ENCODE results near the gene PRAME.
"Not testable (repeated sequence)": the region's sequence is repeated elsewhere in the genome, so short reads cannot be mapped to it uniquely, and the experiment has no call there.

The PRAME gene

GRCh38 chr22:22550789-22551434, 8.2 kb downstream of the PRAME start:
- no peak for DNase-seq

DNA sequence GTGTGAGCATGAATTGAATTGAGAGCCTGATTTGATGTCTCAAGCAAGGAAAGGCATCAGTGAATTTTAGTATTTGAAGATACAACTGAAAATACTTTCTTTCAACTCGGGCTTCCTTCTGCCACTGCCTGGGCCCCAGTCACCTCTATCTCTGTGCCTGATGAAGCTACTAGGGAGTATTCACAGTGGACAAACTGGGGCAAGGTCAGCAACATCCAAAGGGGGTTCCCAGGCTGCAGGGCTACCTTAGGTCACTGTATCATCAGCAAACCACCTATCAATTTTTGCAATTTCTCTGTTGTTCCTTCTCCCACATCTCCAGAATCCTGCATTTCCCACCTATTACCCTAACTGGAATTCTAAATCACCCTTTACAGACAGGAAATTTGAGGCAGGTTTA, 10.2 kb downstream of the PRAME start:
- DNase-seq, result no peak

DNA sequence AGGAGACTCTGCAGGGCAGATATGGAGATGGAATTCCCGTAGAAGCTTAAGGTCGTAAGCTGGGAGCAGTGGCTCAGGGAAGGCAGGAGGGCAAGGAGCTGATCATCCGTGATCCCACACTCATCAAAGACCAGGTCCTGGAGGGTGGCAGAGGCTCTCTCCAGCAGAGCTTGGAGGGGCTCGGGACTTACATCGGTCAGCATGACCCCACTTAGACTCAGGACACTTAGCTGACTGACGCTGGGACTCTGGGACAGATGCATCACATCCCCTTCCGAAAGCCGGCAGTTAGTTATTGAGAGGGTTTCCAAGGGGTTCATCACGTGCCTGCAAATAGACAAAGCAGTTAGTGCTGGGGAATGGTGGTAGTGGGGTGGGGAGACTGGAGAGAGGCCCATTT, 10.7 kb downstream of the PRAME start:
- DNase-seq, result no peak

- no peak for DNase-seq
Observed at GRCh38 chr22:22547692-22548300, 11.3 kb downstream of the PRAME start.

DNA sequence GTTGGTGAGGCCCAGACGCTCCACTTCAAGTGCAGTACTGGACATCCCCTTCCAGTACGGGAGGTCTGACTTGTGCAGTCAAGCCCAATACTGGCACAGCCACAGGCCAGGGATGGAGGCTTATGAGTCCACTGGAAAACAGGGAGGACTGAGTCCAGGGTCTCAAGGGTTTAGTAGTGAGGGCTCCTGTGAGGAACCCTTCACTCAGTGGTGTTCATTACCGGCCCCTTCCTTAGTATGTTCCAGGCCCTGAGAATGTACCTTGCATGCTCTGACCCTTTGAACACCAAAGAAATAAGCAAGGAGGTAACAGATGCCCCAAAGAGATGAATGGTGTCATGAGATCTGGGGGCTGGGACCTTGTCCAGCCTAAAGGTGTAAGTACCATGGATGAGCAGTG, 11.8 kb downstream of the PRAME start:
- DNase-seq, result no peak

- no peak for DNase-seq
Observed at GRCh38 chr22:22546490-22546889, 12.6 kb downstream of the PRAME start.

DNA sequence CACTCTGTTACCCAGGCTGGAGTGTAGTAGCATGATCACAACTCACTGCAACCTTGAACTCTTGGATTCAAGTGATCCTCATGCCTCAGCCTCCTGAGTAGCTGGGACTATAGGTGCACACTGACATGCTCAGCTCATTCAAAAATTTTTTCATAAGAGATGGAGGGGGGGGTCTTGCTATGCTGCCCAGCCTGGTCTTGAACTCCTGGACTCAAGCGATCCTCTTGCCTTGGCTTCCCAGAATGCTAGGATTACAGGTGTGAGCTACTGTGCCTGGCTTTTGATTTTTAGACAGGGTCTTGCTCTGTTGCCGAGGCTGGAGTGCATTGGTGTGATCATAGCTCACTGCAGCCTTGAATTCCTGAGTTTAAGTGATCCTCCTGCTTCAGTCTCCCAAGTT, 14.0 kb downstream of the PRAME start:
- no peak for DNase-seq

- DNase-seq, result no peak
Observed at GRCh38 chr22:22538226-22538989, 20.7 kb downstream of the PRAME start.

- DNase-seq, result no peak
Observed at GRCh38 chr22:22536916-22537315, 22.1 kb downstream of the PRAME start.

GRCh38 chr22:22536515-22536914, 22.6 kb downstream of the PRAME start:
- DNase-seq, result no peak

GRCh38 chr22:22535662-22536061, 23.4 kb downstream of the PRAME start:
- no peak for DNase-seq

- DNase-seq, result no peak
Observed at GRCh38 chr22:22534604-22535415, 24.3 kb downstream of the PRAME start.

DNA sequence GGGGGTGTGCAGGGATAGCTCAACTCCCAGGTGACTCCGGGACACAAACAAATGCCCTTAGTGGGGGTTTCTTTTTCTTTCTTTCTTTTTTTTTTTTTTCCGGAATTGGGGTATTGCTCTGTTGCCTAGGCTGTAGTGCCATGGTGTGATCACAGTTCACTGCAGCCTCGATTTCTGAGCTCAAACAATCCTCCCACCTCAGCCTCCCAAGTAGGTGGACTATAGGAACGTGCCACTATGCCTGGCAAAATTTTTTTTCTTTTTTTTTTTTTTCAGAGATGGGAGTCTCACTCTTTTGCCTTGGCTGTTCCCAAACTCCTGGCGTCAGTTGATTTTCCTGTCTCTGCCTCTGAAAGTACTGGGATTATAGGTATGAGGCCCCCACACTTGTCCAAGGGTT, 25.2 kb downstream of the PRAME start:
- DNase-seq, result no peak

GRCh38 chr22:22533417-22533816, 25.6 kb downstream of the PRAME start:
- no peak for DNase-seq

- not testable (repeated sequence) for DNase-seq
Observed at GRCh38 chr22:22532547-22533071, 26.5 kb downstream of the PRAME start.

DNA sequence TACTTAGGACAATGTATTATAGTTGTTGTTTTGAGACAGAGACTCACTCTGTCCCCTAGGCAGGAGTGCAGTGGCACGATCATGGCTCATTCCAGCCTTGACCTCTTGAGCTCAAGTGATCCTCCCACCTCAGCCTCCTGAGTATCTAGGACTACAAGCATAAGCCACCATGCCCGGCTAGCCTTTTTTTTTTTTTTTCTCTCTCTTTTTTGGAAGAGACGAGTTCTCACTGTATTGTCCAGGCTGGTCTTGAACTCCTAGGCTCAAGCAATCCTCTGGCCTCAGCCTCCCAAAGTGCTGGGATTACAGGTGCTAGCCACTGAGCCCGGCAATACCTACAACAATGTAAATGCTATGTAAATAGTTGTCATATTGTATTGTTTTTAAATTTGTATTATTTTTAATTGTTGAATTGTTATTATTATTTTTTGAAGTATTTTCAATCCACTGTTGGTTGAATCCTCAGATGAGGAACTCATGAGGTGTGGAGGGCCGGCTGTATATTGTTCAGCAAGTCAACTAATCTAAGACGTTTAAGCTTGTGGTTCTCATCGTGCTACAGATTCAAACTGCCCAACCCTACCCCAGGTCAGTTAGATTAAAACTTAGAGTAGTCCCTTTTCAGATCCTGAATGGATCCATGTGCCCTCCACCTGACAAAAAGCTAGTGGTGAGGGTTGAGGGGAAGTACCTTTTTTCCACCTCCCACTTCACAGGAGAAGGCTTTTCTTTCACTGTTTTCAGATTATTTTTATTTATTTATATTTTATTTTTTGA, 27.1 kb downstream of the PRAME start:
- DNase-seq, result no peak

GRCh38 chr22:22528780-22529179, 30.3 kb downstream of the PRAME start:
- DNase-seq, result no peak

DNA sequence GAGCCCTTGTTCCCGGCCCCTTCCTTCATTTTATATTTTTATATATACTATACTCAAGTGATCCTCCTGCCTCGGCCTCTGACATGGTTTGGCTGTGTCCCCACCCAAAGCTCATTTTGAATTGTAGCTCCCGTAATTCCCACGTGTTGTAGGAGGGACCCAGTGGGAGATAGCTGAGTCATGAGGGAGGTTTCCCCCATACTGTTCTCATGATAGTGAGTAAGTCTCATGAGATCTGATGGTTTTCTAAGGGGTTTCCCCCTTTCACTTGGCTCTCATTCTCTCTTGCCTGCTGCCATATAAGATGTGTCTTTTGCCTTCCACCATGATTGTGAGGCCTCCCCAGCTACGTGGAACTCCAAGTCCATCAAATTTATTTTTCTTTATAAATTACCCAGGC, 31.8 kb downstream of the PRAME start:
- no peak for DNase-seq

DNA sequence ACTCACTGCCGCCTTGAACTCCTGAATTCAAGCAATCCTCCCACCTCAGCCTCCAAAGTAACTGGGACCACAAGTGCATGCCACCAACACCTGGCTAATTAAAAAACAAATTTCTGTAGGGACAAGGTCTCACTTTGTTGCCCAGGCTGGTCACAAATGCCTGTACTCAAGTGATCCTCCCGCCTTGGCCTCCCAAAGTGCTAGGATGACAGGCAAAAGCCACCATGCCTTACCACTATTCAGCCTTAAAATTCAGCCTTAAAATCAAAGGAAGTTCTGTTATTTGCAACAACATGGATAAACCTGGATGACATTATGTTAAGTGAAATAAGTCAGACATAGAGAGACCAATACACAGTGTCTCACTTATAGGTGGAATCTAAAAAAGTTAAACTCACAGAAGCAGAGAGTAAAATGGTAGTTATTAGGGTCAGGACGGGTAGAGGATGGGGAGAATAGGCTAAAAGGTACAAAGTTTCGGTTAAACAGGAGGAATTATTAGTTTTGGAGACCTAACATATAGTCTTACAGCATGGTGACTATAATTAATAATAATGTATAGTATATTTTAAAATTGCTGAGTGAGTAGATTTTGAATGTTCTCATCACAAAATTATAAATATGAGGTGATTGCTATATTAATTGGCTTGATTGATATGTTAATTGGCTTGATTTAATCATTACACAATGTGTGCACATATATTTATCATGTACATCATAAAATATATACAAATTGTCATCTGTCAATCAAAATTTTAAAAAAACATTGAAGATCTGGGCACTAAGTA, 32.7 kb downstream of the PRAME start:
- no peak for DNase-seq

DNA sequence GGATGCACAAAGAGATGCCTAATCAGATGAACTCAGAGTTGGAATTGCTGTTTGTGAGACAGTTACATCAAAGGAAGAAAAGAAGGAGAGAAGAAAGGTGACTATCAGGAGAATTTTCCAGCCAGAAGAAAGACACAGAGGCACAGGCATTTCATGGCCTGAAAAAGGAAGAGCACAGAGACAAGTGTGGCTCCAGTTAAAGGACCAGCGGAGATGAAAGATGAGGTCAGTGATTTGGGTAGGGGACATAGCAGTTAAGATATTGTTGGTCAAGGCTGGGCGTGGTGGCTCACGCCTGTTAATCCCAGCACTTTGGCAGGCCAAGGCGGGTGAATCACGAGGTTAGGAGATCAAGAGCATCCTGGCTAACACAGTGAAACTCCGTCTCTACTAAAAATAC, 35.6 kb downstream of the PRAME start:
- DNase-seq, result no peak

- DNase-seq, result no peak
Observed at GRCh38 chr22:22521631-22522030, 37.4 kb downstream of the PRAME start.
